HG02840 (cell line): ENCODE data around the gene SYP.

Experiments
- ATAC-seq: cut with Tn5 transposase; IDR thresholded peaks from one replicate; pipeline ENCODE4 v1.9.1; 2021; ENCODE audit warnings: mild to moderate bottlenecking, moderate library complexity, moderate number of reproducible peaks; ENCODE audit not compliant: unreplicated experiment, low FRiP score

The SYP gene

GRCh38 chrX:49192722-49193328 is 7.2 kb downstream of the SYP start:
- ATAC-seq = no peak

- peak; percentile 14 for ATAC-seq
Measured at GRCh38 chrX:49191574-49192011, 8.4 kb downstream of the SYP start.

- peak; percentile 93 for ATAC-seq
Measured at GRCh38 chrX:49190821-49191573, 9.0 kb downstream of the SYP start.

- ATAC-seq = no peak
Measured at GRCh38 chrX:49189606-49190005, 10.4 kb downstream of the SYP start.

- no peak for ATAC-seq
Measured at GRCh38 chrX:49188468-49189076, 11.4 kb downstream of the SYP start.

- ATAC-seq = no peak
Measured at GRCh38 chrX:49187526-49187925, 12.5 kb downstream of the SYP start.

GRCh38 chrX:49187028-49187394 is 13.0 kb downstream of the SYP start:
- ATAC-seq = no peak

GRCh38 chrX:49186125-49187027 is 13.6 kb downstream of the SYP start, which contains the start of gene PRICKLE3:
Gene PRICKLE3 (minus strand): TSS chrX:49186373. CDS start chrX:49186297, 76 bp downstream.
- no peak for ATAC-seq

- ATAC-seq = no peak
Measured at GRCh38 chrX:49184294-49185281, 15.4 kb downstream of the SYP start.

- no peak for ATAC-seq
Measured at GRCh38 chrX:49183701-49184281, 16.2 kb downstream of the SYP start.

- ATAC-seq = no peak
Measured at GRCh38 chrX:49179358-49179757, 20.6 kb downstream of the SYP start.

- ATAC-seq = no peak
Measured at GRCh38 chrX:49178537-49178936, 21.5 kb downstream of the SYP start.

- ATAC-seq = no peak
Measured at GRCh38 chrX:49177873-49178480, 22.0 kb downstream of the SYP start.

- ATAC-seq = no peak
Measured at GRCh38 chrX:49177338-49177833, 22.6 kb downstream of the SYP start.

GRCh38 chrX:49176421-49177326 is 23.3 kb downstream of the SYP start:
- ATAC-seq = no peak

GRCh38 chrX:49175435-49176274 is 24.3 kb downstream of the SYP start:
- no peak for ATAC-seq

- ATAC-seq = no peak
Measured at GRCh38 chrX:49174723-49175122, 25.3 kb downstream of the SYP start.
